GF-D8 (cell line): ENCODE data around the gene IP6K3.

Experiments
- DNase-seq: peaks from one replicate; lab custom pipeline; 2025; lab: John Stamatoyannopoulos, UW

Gene IP6K3

GRCh38 chr6:33759887-33760629 lies 13.4 kb upstream of the IP6K3 start:
- no peak for DNase-seq

- no peak for DNase-seq
These were observed 12.1 kb upstream of the IP6K3 start for GRCh38 chr6:33758815-33759216.

GRCh38 chr6:33757906-33758305 lies 11.2 kb upstream of the IP6K3 start:
- DNase-seq, result no peak

- DNase-seq, result no peak
These were observed 10.4 kb upstream of the IP6K3 start for GRCh38 chr6:33757113-33757512.

GRCh38 chr6:33756211-33756954 lies 9.7 kb upstream of the IP6K3 start:
- no peak for DNase-seq

- no peak for DNase-seq
These were observed 8.6 kb upstream of the IP6K3 start for GRCh38 chr6:33755070-33755869.

- DNase-seq, result no peak
These were observed 7.5 kb upstream of the IP6K3 start for GRCh38 chr6:33754222-33754621.

GRCh38 chr6:33752646-33753015 lies 5.9 kb upstream of the IP6K3 start:
- no peak for DNase-seq

GRCh38 chr6:33751771-33752645 lies 5.3 kb upstream of the IP6K3 start:
- DNase-seq, result no peak

GRCh38 chr6:33750244-33750991 lies 3.7 kb upstream of the IP6K3 start:
- no peak for DNase-seq

GRCh38 chr6:33749401-33749800 lies 2.7 kb upstream of the IP6K3 start:
- DNase-seq, result no peak

- DNase-seq, result no peak
These were observed 2.1 kb upstream of the IP6K3 start for GRCh38 chr6:33748841-33749240.

GRCh38 chr6:33747823-33748222 lies 1.1 kb upstream of the IP6K3 start:
- DNase-seq, result no peak

GRCh38 chr6:33746036-33746600 lies 587 bp downstream of the IP6K3 start:
- DNase-seq, result no peak

- no peak for DNase-seq
These were observed 1.2 kb downstream of the IP6K3 start for GRCh38 chr6:33745548-33745947.

- DNase-seq, result no peak
These were observed 1.7 kb downstream of the IP6K3 start for GRCh38 chr6:33744895-33745546.

GRCh38 chr6:33744001-33744848 lies 2.5 kb downstream of the IP6K3 start:
- no peak for DNase-seq

GRCh38 chr6:33742837-33743236 lies 3.9 kb downstream of the IP6K3 start:
- no peak for DNase-seq

GRCh38 chr6:33742092-33742491 lies 4.6 kb downstream of the IP6K3 start:
- DNase-seq, result no peak
